NCI-H128 (cell line): ENCODE results near the gene ADAMTS3.

Source experiments
- DNase-seq: peaks from one replicate; lab custom pipeline; 2025; ENCODE audit not compliant: unreplicated experiment; lab: John Stamatoyannopoulos, UW

ADAMTS3 gene

GRCh38 chr4:72568959-72569718 lies at the start of gene ADAMTS3:
TSS of gene ADAMTS3 (minus strand) at chr4:72569221. CDS start at chr4:72568762, 459 bp downstream.
- peak; percentile 11 for DNase-seq

- no peak for DNase-seq
These were observed 44.9 kb upstream of the ADAMTS3 start for GRCh38 chr4:72613959-72614358.

GRCh38 chr4:72606751-72607150 lies 37.7 kb upstream of the ADAMTS3 start:
- no peak for DNase-seq

- DNase-seq, result no peak
These were observed 35.3 kb upstream of the ADAMTS3 start for GRCh38 chr4:72604324-72604723.

- no peak for DNase-seq
These were observed 33.7 kb upstream of the ADAMTS3 start for GRCh38 chr4:72602396-72603376.

GRCh38 chr4:72591547-72592454 lies 22.8 kb upstream of the ADAMTS3 start:
- DNase-seq, result no peak

- DNase-seq, result no peak
These were observed 18.3 kb upstream of the ADAMTS3 start for GRCh38 chr4:72587334-72587733.

- DNase-seq, result no peak
These were observed 13.8 kb upstream of the ADAMTS3 start for GRCh38 chr4:72582853-72583252.

GRCh38 chr4:72577211-72577610 lies 8.2 kb upstream of the ADAMTS3 start:
- no peak for DNase-seq

GRCh38 chr4:72571337-72571736 lies 2.3 kb upstream of the ADAMTS3 start:
- DNase-seq, result no peak

GRCh38 chr4:72569719-72570235 lies 756 bp upstream of the ADAMTS3 start:
- no peak for DNase-seq

- DNase-seq, result no peak
These were observed 973 bp downstream of the ADAMTS3 start for GRCh38 chr4:72567821-72568675.

- DNase-seq, result no peak
These were observed 2.0 kb downstream of the ADAMTS3 start for GRCh38 chr4:72567036-72567435.

- no peak for DNase-seq
These were observed 2.5 kb downstream of the ADAMTS3 start for GRCh38 chr4:72566464-72566972.

GRCh38 chr4:72564789-72565188 lies 4.2 kb downstream of the ADAMTS3 start:
- no peak for DNase-seq

- DNase-seq, result no peak
These were observed 4.8 kb downstream of the ADAMTS3 start for GRCh38 chr4:72564184-72564583.

GRCh38 chr4:72558655-72559054 lies 10.4 kb downstream of the ADAMTS3 start:
- DNase-seq, result no peak

GRCh38 chr4:72557021-72557420 lies 12.0 kb downstream of the ADAMTS3 start:
- no peak for DNase-seq

GRCh38 chr4:72555377-72555831 lies 13.6 kb downstream of the ADAMTS3 start:
- no peak for DNase-seq
